Vagina (tissue), 2 donors: ENCODE results near the gene CCDC68. TPM values are rescaled to one million over a fixed set of nuclear protein-coding genes. Genes with fewer than 3 reads are reported as not detected.

Source experiments
- DNase-seq, 2 donors: peaks; one replicate each; pipeline ENCODE4 v3.0.0-alpha.2; 2017; ENCODE audit errors: extremely low spot score in 2 of 2
- H3K27ac ChIP-seq: fragments of 200-600 bp; sonication (generic); one replicate; pipeline ENCODE4 v1.5.1; 2019
- H3K27me3 ChIP-seq: fragments of 200-600 bp; sonication (generic); one replicate; pipeline ENCODE4 v1.5.1; 2019
- H3K36me3 ChIP-seq, 2 donors: fragments of 200-600 bp; sonication (generic); one replicate each; pipeline ENCODE4 v1.5.1; 2017 to 2019
- H3K4me1 ChIP-seq: fragments of 200-600 bp; sonication (generic); one replicate; pipeline ENCODE4 v1.5.1; 2019
- H3K4me3 ChIP-seq, 2 donors: fragments of 200-600 bp; sonication (generic); 1 replicate in 1 of 2; 2 replicates in 1 of 2; pipeline ENCODE4 v1.5.1; 2016 to 2019
- H3K9me3 ChIP-seq: fragments of 200-600 bp; sonication (generic); one replicate; pipeline ENCODE4 v1.5.1; 2019
- POLR2A ChIP-seq, 2 donors: fragments of 450-650 bp; IDR thresholded peaks; one replicate each; pipeline ENCODE4 v1.6.1; 2017; ENCODE audit warnings: antibody characterized with exemption in 2 of 2, mild to moderate bottlenecking in 2 of 2, moderate library complexity in 2 of 2
- POLR2AphosphoS5 ChIP-seq, 2 donors: sonication (generic); formaldehyde crosslinking; IDR thresholded peaks; one replicate each; pipeline ENCODE4 v1.9.0; 2017; ENCODE audit warnings: antibody characterized with exemption in 2 of 2, mild to moderate bottlenecking in 2 of 2, low read depth in 1 of 2; ENCODE audit not compliant: insufficient read depth in 1 of 2
- intact Hi-C: fragments of 100-400 bp; cut with DNase I; formaldehyde crosslinking; loops from one replicate; pipeline ENCODE4 v1.15.1; 2023
- total RNA-seq: library from RNA; depleted of rRNA; stranded (reverse); fragments of >200 nt; gene quantifications from one replicate; pipeline ENCODE4 v1.2.3, GENCODE V29; 2016
- TF ChIP-seq, protein P1 (sequence below), 3 experiments: fragments of 450-650 bp in 2 of 3; fragments of 200-600 bp in 1 of 3; sonication (generic) in 1 of 3; IDR thresholded peaks; one replicate each; pipeline ENCODE4 v1.5.1; 2017 to 2019; ENCODE audit warnings: antibody characterized with exemption in 3 of 3, mild to moderate bottlenecking in 2 of 3, moderate library complexity in 2 of 3

The CCDC68 gene
- total RNA-seq, 1 donor from 2014 or later = 8.1 TPM

DNA sequence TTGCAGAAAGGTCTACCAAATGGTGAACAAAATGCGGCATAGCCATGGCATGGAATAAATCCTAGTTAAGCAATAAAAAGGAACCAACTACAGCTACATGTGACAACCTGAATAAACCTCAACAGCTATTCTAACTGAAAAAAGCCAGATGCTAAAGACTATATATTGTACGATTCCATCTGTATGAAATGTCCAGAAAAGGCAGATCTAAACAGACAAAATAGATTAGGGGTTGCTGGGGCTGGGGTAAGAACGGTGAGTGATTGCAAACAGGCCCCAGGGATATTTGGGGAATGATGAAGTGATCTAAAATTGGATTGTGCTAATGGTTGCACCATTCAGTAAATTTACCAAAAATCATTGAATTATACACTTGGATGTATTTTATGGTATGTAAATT is 2.8 kb downstream of the CCDC68 start:
- Histone ChIP-seq H3K27me3 (no peaks in the 10 kb centered on the region), H3K4me1 (peaks cover 29% of the 10 kb centered on the region), H3K36me3 (no peaks in the 10 kb centered on the region), H3K9me3 (no peaks in the 10 kb centered on the region), H3K4me3 (no peak overlapping the region), H3K27ac (no peak overlapping the region)
- TF ChIP-seq, protein P1, sequence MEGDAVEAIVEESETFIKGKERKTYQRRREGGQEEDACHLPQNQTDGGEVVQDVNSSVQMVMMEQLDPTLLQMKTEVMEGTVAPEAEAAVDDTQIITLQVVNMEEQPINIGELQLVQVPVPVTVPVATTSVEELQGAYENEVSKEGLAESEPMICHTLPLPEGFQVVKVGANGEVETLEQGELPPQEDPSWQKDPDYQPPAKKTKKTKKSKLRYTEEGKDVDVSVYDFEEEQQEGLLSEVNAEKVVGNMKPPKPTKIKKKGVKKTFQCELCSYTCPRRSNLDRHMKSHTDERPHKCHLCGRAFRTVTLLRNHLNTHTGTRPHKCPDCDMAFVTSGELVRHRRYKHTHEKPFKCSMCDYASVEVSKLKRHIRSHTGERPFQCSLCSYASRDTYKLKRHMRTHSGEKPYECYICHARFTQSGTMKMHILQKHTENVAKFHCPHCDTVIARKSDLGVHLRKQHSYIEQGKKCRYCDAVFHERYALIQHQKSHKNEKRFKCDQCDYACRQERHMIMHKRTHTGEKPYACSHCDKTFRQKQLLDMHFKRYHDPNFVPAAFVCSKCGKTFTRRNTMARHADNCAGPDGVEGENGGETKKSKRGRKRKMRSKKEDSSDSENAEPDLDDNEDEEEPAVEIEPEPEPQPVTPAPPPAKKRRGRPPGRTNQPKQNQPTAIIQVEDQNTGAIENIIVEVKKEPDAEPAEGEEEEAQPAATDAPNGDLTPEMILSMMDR (IDR thresholded peaks at IDR 0.05) = no peak
- TF ChIP-seq POLR2AphosphoS5 (IDR thresholded peaks at IDR 0.05; ENCODE audit: insufficient read depth in 1 of 2, low read depth in 1 of 2) (no peak), POLR2A (IDR thresholded peaks at IDR 0.05) (no peak)
- intact Hi-C loops = no loop called here
- DNase-seq = no peak

DNA sequence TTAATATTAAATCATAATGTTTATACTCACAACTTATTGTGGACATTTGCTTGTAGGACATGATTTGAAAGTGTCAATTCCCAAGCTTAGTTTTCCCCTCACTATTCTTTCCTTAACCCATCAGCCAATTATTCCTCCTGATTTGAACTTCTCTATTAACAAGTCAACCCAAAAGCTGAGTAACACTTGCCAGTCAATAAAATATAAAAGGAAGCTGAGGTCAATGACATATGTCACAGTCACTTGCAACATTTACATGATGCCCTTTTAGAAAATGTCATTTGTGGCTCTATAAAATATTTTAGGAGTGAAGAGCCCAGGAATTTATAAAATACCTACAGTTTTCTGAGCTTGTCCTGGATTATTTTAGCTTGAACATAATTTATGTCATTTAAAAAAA is 7.2 kb downstream of the CCDC68 start:
- intact Hi-C loops = no loop called here
- no peaks in the 10 kb centered on the region for H3K27me3 ChIP-seq
- TF ChIP-seq POLR2AphosphoS5 (IDR thresholded peaks at IDR 0.05; ENCODE audit: insufficient read depth in 1 of 2, low read depth in 1 of 2) (no peak), POLR2A (IDR thresholded peaks at IDR 0.05) (no peak)
- TF ChIP-seq, protein P1 (IDR thresholded peaks at IDR 0.05) = no peak

GRCh38 chr18:54950221-54950620 is 9.0 kb downstream of the CCDC68 start:
- no peaks in the 10 kb centered on the region for H3K27me3 ChIP-seq
- no peak for DNase-seq
- H3K36me3 ChIP-seq = no peaks in the 10 kb centered on the region
- no peak overlapping the region for H3K27ac ChIP-seq
- H3K4me1 ChIP-seq = no peaks in the 10 kb centered on the region
- H3K4me3 ChIP-seq = no peak overlapping the region
- TF ChIP-seq POLR2A (IDR thresholded peaks at IDR 0.05) = no peak
- TF ChIP-seq, protein P1 (IDR thresholded peaks at IDR 0.05) = no peak
- TF ChIP-seq POLR2AphosphoS5 (IDR thresholded peaks at IDR 0.05; ENCODE audit: insufficient read depth in 1 of 2, low read depth in 1 of 2) = no peak
- no peaks in the 10 kb centered on the region for H3K9me3 ChIP-seq
- intact Hi-C loops = no loop called here

More for the DNA sequence above, 7.2 kb downstream of the CCDC68 start:
- no peaks in the 10 kb centered on the region for H3K36me3 ChIP-seq
- no peak overlapping the region for H3K27ac ChIP-seq
- H3K9me3 ChIP-seq = no peaks in the 10 kb centered on the region
- DNase-seq = no peak
- H3K4me3 ChIP-seq = no peak overlapping the region
- no peaks in the 10 kb centered on the region for H3K4me1 ChIP-seq

DNA sequence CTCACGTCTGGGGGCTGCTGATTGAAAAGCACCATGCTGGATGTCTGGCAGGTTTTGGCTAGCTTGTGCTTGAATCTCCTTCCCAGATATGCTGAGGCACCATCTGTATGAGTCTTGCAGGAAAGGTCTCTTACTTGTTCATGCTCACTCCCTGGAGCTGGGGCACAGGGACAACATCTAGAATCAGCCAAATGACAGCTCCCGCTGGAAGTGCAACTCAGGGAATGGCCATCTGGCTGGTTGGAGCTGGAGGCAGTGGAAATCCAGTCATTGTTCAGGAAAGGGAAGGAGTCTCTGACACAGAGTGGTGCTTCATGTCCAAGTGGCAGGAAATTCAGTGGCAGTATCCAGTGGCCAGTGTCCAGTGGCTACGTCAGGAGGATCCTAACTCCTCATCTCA is 9.7 kb downstream of the CCDC68 start:
- no peaks in the 10 kb centered on the region for H3K27me3 ChIP-seq
- DNase-seq = no peak
- H3K4me3 ChIP-seq = no peak overlapping the region
- intact Hi-C loops = no loop called here
- H3K4me1 ChIP-seq = no peaks in the 10 kb centered on the region
- H3K9me3 ChIP-seq = no peaks in the 10 kb centered on the region
- no peak for TF ChIP-seq POLR2AphosphoS5 (IDR thresholded peaks at IDR 0.05; ENCODE audit: insufficient read depth in 1 of 2, low read depth in 1 of 2)
- TF ChIP-seq, protein P1 (IDR thresholded peaks at IDR 0.05) = no peak
- TF ChIP-seq POLR2A (IDR thresholded peaks at IDR 0.05) = no peak
- H3K27ac ChIP-seq = no peak overlapping the region
- no peaks in the 10 kb centered on the region for H3K36me3 ChIP-seq

DNA sequence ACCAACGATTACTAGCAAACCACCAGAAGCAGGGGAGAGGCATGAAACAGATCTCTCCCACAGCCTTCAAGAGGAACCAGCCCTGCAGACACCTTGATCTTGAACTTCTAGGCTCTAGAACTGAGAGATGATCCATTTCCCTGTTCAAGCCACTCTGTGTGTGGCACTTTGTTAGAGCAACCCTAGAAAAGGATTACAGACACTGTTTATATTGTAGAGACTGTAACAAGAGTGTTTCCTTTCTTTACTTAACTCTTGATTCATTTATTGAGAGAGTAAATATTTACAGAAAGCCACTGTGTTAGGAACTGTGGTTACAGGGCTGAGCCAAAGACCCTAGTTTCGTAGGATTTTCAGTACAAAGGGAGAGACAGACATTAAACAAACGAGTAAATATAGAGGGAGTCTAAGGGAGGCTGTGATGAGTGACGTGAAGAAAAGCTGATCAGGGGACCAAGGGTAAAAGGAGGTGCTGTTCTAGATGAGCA is 10.9 kb downstream of the CCDC68 start:
- Histone ChIP-seq H3K27me3 (no peaks in the 10 kb centered on the region), H3K36me3 (no peaks in the 10 kb centered on the region), H3K4me1 (no peaks in the 10 kb centered on the region), H3K27ac (no peak overlapping the region), H3K4me3 (no peak overlapping the region), H3K9me3 (no peaks in the 10 kb centered on the region)
- DNase-seq = no peak
- intact Hi-C loops = no loop called here
- TF ChIP-seq, protein P1 (IDR thresholded peaks at IDR 0.05) = no peak
- TF ChIP-seq POLR2AphosphoS5 (IDR thresholded peaks at IDR 0.05; ENCODE audit: insufficient read depth in 1 of 2, low read depth in 1 of 2) (no peak), POLR2A (IDR thresholded peaks at IDR 0.05) (no peak)
